H1 (cell line): ENCODE results near the gene ARL5A. TPM values are rescaled to one million over a fixed set of nuclear protein-coding genes. Genes with fewer than 3 reads are reported as not detected.

Experiments used
- CTCF ChIA-PET: fragments of 300-600 bp; sonication (Branson Sonifier 250); formaldehyde crosslinking; loops from one replicate; lab custom pipeline; 2021; ENCODE audit not compliant: partially characterized antibody; lab: Charles Lee
- POLR2A ChIA-PET: fragments of 300-600 bp; sonication (Branson Sonifier 250); formaldehyde crosslinking; loops from one replicate; lab custom pipeline; 2021; ENCODE audit warnings: inconsistent platforms; ENCODE audit not compliant: partially characterized antibody; lab: Charles Lee
- DNase-seq, 2 experiments: peaks; one replicate each; pipeline versions ENCODE4 v3.0.0 to v3.0.0-alpha.2; 2010 to 2022; ENCODE audit warnings: low spot score in 2 of 2, low read depth in 1 of 2, mixed read lengths in 1 of 2
- FAIRE-seq: peaks from 2 replicates; lab custom pipeline; 2011; peaks lifted over from hg19 to GRCh38; lab: Jason Lieb, UNC
- H2AFZ ChIP-seq: 2 replicates; pipeline ENCODE4 v1.8.1; 2012; ENCODE audit warnings: low read length, inconsistent platforms
- H2AK5ac ChIP-seq: 2 replicates; pipeline ENCODE4 v1.6.1; 2013; ENCODE audit warnings: low read depth, low read length
- H2BK120ac ChIP-seq: replicated peaks from 2 replicates; pipeline ENCODE3; 2013; ENCODE audit warnings: low read depth, low read length, inconsistent platforms
- H2BK12ac ChIP-seq: 2 replicates; pipeline ENCODE4 v1.6.1; 2013; ENCODE audit warnings: low read depth, low read length
- H2BK15ac ChIP-seq: 2 replicates; pipeline ENCODE4 v1.6.1; 2013; ENCODE audit warnings: low read length
- H2BK20ac ChIP-seq: 2 replicates; pipeline ENCODE4 v1.6.1; 2013; ENCODE audit warnings: low read length
- H2BK5ac ChIP-seq: 2 replicates; pipeline ENCODE4 v1.6.1; 2013; ENCODE audit warnings: low read depth, low read length
- H3K14ac ChIP-seq: 2 replicates; pipeline ENCODE4 v1.6.1; 2013; ENCODE audit warnings: inconsistent platforms; ENCODE audit not compliant: insufficient read length
- H3K18ac ChIP-seq: 2 replicates; pipeline ENCODE4 v1.6.1; 2013; ENCODE audit warnings: low read length; ENCODE audit errors: extremely low read depth
- H3K23ac ChIP-seq: 2 replicates; pipeline ENCODE4 v1.6.1; 2013; ENCODE audit warnings: inconsistent platforms; ENCODE audit not compliant: insufficient read length
- H3K23me2 ChIP-seq: 2 replicates; pipeline ENCODE4 v1.6.1; 2013; ENCODE audit warnings: low read depth, low read length
- H3K27ac ChIP-seq: 2 replicates; pipeline ENCODE4 v1.6.1; 2011; ENCODE audit warnings: low read depth, low read length, inconsistent platforms
- H3K27me3 ChIP-seq, 4 experiments: replicated peaks in 1 of 4; 1 replicate in 1 of 4; 2 replicates in 3 of 4; pipeline versions ENCODE4 v1.6.1 to v1.8.1; 2011 to 2013; ENCODE audit warnings: low read length in 3 of 4, mild to moderate bottlenecking in 3 of 4, inconsistent platforms in 2 of 4, mixed read lengths in 2 of 4, moderate library complexity in 1 of 4; ENCODE audit not compliant: control insufficient read depth in 3 of 4, insufficient read depth in 3 of 4; ENCODE audit errors: extremely low read depth in 1 of 4
- H3K36me3 ChIP-seq, 4 experiments: 2 replicates each; pipeline versions ENCODE4 v1.6.1 to v1.8.1; 2011 to 2013; ENCODE audit warnings: mild to moderate bottlenecking in 4 of 4, low read length in 3 of 4, moderate library complexity in 2 of 4, control low read depth in 1 of 4, inconsistent platforms in 1 of 4; ENCODE audit not compliant: insufficient read depth in 4 of 4, control insufficient read depth in 2 of 4
- H3K4ac ChIP-seq: replicated peaks from 2 replicates; pipeline ENCODE3; 2013; ENCODE audit warnings: low read length, low read depth, mixed read lengths, inconsistent platforms; ENCODE audit not compliant: insufficient read length
- H3K4me1 ChIP-seq, 4 experiments: replicated peaks in 1 of 4; 1 replicate in 1 of 4; 2 replicates in 3 of 4; pipeline versions ENCODE4 v1.6.1 to v1.8.1; 2011 to 2013; ENCODE audit warnings: low read length in 3 of 4, inconsistent platforms in 2 of 4, mixed read lengths in 1 of 4; ENCODE audit not compliant: insufficient read depth in 4 of 4, control insufficient read depth in 3 of 4
- H3K4me2 ChIP-seq, 2 experiments: 2 replicates each; pipeline versions ENCODE4 v1.6.1 to v1.8.1; 2011 to 2013; ENCODE audit warnings: low read depth in 2 of 2, low read length in 2 of 2, control low read depth in 1 of 2, inconsistent platforms in 1 of 2, mild to moderate bottlenecking in 1 of 2; ENCODE audit not compliant: insufficient read depth in 1 of 2
- H3K4me3 ChIP-seq, 4 experiments: fragments of 200-600, 300-600 bp in 1 of 4; sonication (generic), shearing (Covaris generic), sonication (Bioruptor Twin) in 1 of 4; 2 replicates each; pipeline versions ENCODE4 v1.5.1 to v1.8.1; 2011 to 2016; ENCODE audit warnings: low read length in 4 of 4, low read depth in 3 of 4, control low read depth in 2 of 4, inconsistent platforms in 2 of 4, mild to moderate bottlenecking in 2 of 4, mixed read lengths in 1 of 4, moderate library complexity in 1 of 4; ENCODE audit not compliant: insufficient read depth in 2 of 4; ENCODE audit errors: extremely low read depth in 1 of 4
- H3K56ac ChIP-seq: replicated peaks from 2 replicates; pipeline ENCODE3; 2013; ENCODE audit warnings: low read depth, mild to moderate bottlenecking, mixed read lengths, low read length, inconsistent platforms; ENCODE audit not compliant: insufficient read length
- H3K79me1 ChIP-seq: 2 replicates; pipeline ENCODE4 v1.6.1; 2013; ENCODE audit warnings: low read depth, low read length, control low read depth
- H3K79me2 ChIP-seq, 2 experiments: 2 replicates each; pipeline versions ENCODE4 v1.6.1 to v1.8.1; 2012 to 2013; ENCODE audit warnings: low read length in 2 of 2, mild to moderate bottlenecking in 2 of 2, inconsistent platforms in 1 of 2; ENCODE audit not compliant: insufficient read depth in 2 of 2, control insufficient read depth in 1 of 2
- H3K9ac ChIP-seq, 4 experiments: replicated peaks in 1 of 4; 1 replicate in 1 of 4; 2 replicates in 3 of 4; pipeline versions ENCODE4 v1.6.1 to v1.8.1; 2011 to 2013; ENCODE audit warnings: low read depth in 3 of 4, low read length in 3 of 4, control low read depth in 2 of 4, mild to moderate bottlenecking in 2 of 4, moderate library complexity in 2 of 4, inconsistent platforms in 1 of 4; ENCODE audit errors: extremely low read depth in 1 of 4
- H3K9me3 ChIP-seq, 2 experiments: 2 replicates each; pipeline versions ENCODE4 v1.6.1 to v1.8.1; 2012 to 2013; ENCODE audit warnings: mild to moderate bottlenecking in 2 of 2, moderate library complexity in 2 of 2, control low read depth in 1 of 2, inconsistent platforms in 1 of 2, low read depth in 1 of 2, low read length in 1 of 2, mixed read lengths in 1 of 2; ENCODE audit not compliant: insufficient read depth in 2 of 2
- H4K20me1 ChIP-seq, 2 experiments: replicated peaks in 1 of 2; 2 replicates each; pipeline versions ENCODE3 to v1.8.1; 2011 to 2013; ENCODE audit warnings: inconsistent platforms in 2 of 2, low read length in 2 of 2, mild to moderate bottlenecking in 1 of 2; ENCODE audit not compliant: insufficient read depth in 2 of 2, control insufficient read depth in 1 of 2
- H4K5ac ChIP-seq: 2 replicates; pipeline ENCODE4 v1.6.1; 2013; ENCODE audit warnings: low read length, low read depth, mixed read lengths, inconsistent platforms; ENCODE audit not compliant: insufficient read length
- H4K8ac ChIP-seq: 2 replicates; pipeline ENCODE4 v1.8.0; 2013; ENCODE audit warnings: mild to moderate bottlenecking, moderate library complexity, low read length, inconsistent platforms; ENCODE audit not compliant: insufficient read depth; ENCODE audit errors: extremely low read depth
- H4K91ac ChIP-seq: replicated peaks from 2 replicates; pipeline ENCODE3; 2013; ENCODE audit warnings: low read length, mixed read lengths, inconsistent platforms; ENCODE audit not compliant: insufficient read length
- GABPA ChIP-seq: IDR thresholded peaks from 2 replicates; pipeline ENCODE4 v1.6.1; 2011; ENCODE audit warnings: mild to moderate bottlenecking, low read length, moderate library complexity, borderline replicate concordance; ENCODE audit not compliant: insufficient read depth
- HDAC6 ChIP-seq: IDR thresholded peaks from one replicate; pipeline ENCODE4 v1.7.1; 2012; ENCODE audit warnings: low read depth, mild to moderate bottlenecking, inconsistent platforms, low read length, moderate library complexity
- JUN ChIP-seq: IDR thresholded peaks from 2 replicates; pipeline ENCODE4 v1.6.1; 2011; ENCODE audit warnings: low read depth, mild to moderate bottlenecking, improper control_type of control experiment, low read length
- POLR2AphosphoS5 ChIP-seq: IDR thresholded peaks from 2 replicates; pipeline ENCODE4 v1.6.1; 2011; ENCODE audit warnings: low read depth, low read length
- RAD21 ChIP-seq, 2 experiments: IDR thresholded peaks in 1 of 2; conservative IDR thresholded peaks in 1 of 2; 2 replicates each; pipeline ENCODE4 v1.6.1; 2011; ENCODE audit warnings: low read depth in 2 of 2, low read length in 2 of 2, improper control_type of control experiment in 1 of 2, inconsistent platforms in 1 of 2, mild to moderate bottlenecking in 1 of 2, moderate library complexity in 1 of 2
- RXRA ChIP-seq: IDR thresholded peaks from 2 replicates; pipeline ENCODE4 v1.6.1; 2011; ENCODE audit warnings: low read depth, mild to moderate bottlenecking, low read length, moderate library complexity; ENCODE audit not compliant: insufficient read depth
- SIRT6 ChIP-seq: IDR thresholded peaks from one replicate; pipeline ENCODE4 v1.7.1; 2012; ENCODE audit warnings: low read length, inconsistent platforms
- SP2 ChIP-seq: IDR thresholded peaks from 2 replicates; pipeline ENCODE4 v1.6.1; 2012; ENCODE audit warnings: mild to moderate bottlenecking, low read length, inconsistent platforms
- WGBS, 2 experiments: shearing (Covaris generic) in 1 of 2; methylation state at CpG; one replicate each; pipeline versions ENCODE4 v1.1.6 to v1.1.7; 2013 to 2015; ENCODE audit warnings: low lambda C conversion rate in 2 of 2, mixed read lengths in 2 of 2, inconsistent platforms in 1 of 2, low coverage in 1 of 2, missing lambda C conversion rate in 1 of 2; ENCODE audit not compliant: insufficient replicate concordance in 2 of 2, insufficient coverage in 1 of 2, insufficient read length in 1 of 2; ENCODE audit errors: extremely low coverage in 1 of 2, missing lambda C conversion rate in 1 of 2; 5-methylcytosine and 5-hydroxymethylcytosine counted together
- polyA plus RNA-seq, 7 experiments: library from polyadenylated mRNA; depleted of rRNA in 3 of 7; stranded (reverse) in 5 of 7; unstranded in 2 of 7; fragments of >200 nt in 5 of 7; fragments of 200-250 nt in 2 of 7; gene quantifications; 1 replicate in 5 of 7; 2 replicates in 1 of 7; 4 replicates in 1 of 7; pipeline versions ENCODE4 v1.2.1 to v1.2.3, GENCODE V29; 2011 to 2013; ENCODE audit warnings: missing spikeins in 2 of 7, mixed read lengths in 2 of 7
- total RNA-seq: library from RNA; stranded (reverse); fragmentation: NEBNext Ultra II Directional; extraction: Animal tissue kit (Norgen Biotek cat#: 25700); gene quantifications from 2 replicates; pipeline ENCODE4 v1.2.1, GENCODE V29; 2021
- TF ChIP-seq, protein P1 (sequence below), 3 experiments: IDR thresholded peaks; 1 replicate in 2 of 3; 2 replicates in 1 of 3; pipeline versions ENCODE4 v1.5.1 to v1.6.1; 2011; ENCODE audit warnings: low read length in 3 of 3, mild to moderate bottlenecking in 3 of 3, inconsistent platforms in 2 of 3, low read depth in 1 of 3, moderate library complexity in 1 of 3; ENCODE audit not compliant: insufficient read depth in 1 of 3; ENCODE audit errors: control extremely low read depth in 1 of 3

Gene ARL5A
- total and polyA plus RNA-seq, 2 of the 8 experiments (the other 6 are each of a cell fraction or from before 2014, with no cell fraction given) = 12.6 to 86.3 TPM

DNA sequence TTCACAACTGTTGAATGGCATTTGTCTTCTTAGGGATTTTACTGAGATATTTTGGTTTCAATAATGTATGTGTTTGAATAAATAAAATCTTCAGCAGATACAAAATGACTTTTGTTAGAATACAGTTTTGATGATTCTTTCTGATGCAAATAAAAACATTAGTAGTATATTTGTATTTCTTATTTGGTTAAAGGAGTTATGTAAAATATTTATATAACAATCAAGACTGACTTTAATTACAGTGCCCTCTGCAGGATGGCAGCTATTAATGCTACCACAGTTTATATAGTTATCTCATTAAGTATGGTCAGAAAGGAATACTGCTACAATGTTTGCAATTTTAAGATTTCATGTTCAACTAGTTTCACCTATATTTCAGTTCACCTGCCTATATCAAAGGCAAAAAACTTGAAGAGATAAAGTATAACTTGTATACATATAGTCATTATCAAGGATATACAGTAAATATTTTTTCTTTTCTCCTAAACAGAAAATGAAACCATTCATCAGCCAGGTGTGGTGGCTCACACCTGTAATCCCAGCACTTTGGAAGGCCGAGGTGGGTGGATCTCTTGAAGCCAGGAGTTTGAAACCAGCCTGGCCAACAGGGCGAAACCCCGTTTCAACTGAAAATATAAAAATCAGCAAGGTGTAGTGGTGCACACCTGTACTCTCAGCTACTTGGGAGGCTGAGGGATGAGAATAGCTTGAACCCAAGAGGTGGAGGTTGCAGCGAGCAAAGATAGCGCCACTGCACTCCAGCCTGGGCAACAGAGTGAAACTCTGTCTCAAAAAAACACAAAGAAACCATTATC is 19.8 kb downstream of the ARL5A start:
- H3K27ac ChIP-seq = no peak overlapping the region
- TF ChIP-seq SP2 (no peak), GABPA (no peak), RXRA (no peak), SIRT6 (no peak), RAD21 (IDR thresholded peaks at IDR 0.05 in 1 of 2, conservative IDR thresholded peaks at IDR 0.05 in 1 of 2; ENCODE audit: low read depth in 2 of 2, low read length in 2 of 2) (0 out of 4 replicates have a peak, but pooled peaks of 1 of the 2 experiments have one; percentile 11), JUN (no peak), HDAC6 (no peak), POLR2AphosphoS5 (no peak)
- TF ChIP-seq, protein P1, sequence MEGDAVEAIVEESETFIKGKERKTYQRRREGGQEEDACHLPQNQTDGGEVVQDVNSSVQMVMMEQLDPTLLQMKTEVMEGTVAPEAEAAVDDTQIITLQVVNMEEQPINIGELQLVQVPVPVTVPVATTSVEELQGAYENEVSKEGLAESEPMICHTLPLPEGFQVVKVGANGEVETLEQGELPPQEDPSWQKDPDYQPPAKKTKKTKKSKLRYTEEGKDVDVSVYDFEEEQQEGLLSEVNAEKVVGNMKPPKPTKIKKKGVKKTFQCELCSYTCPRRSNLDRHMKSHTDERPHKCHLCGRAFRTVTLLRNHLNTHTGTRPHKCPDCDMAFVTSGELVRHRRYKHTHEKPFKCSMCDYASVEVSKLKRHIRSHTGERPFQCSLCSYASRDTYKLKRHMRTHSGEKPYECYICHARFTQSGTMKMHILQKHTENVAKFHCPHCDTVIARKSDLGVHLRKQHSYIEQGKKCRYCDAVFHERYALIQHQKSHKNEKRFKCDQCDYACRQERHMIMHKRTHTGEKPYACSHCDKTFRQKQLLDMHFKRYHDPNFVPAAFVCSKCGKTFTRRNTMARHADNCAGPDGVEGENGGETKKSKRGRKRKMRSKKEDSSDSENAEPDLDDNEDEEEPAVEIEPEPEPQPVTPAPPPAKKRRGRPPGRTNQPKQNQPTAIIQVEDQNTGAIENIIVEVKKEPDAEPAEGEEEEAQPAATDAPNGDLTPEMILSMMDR (IDR thresholded peaks at IDR 0.05; ENCODE audit: control extremely low read depth in 1 of 3, insufficient read depth in 1 of 3, low read depth in 1 of 3, low read length in 3 of 3) = peak in 1 of 3 experiments; percentile 15; a peak in 2 of 4 replicates

More for the DNA sequence above, 19.8 kb downstream of the ARL5A start:
- no peak overlapping the region for H3K23ac ChIP-seq
- CTCF ChIA-PET = interaction anchor here (0.6 to 3.5 kb wide), 11 partner anchors 9 to 216 kb away, joined by 3 to 22 read pairs (median 5); no protein-coding TSS in a partner anchor
- peaks cover 3% of the 10 kb centered on the region for H3K23me2 ChIP-seq
- H2AFZ ChIP-seq = no peak overlapping the region
- no peak overlapping the region for H2BK5ac ChIP-seq
- H3K4ac ChIP-seq = no peak overlapping the region
- 91% methylated on average over 5 of the region's 5 CpGs; no CpG with 5 or more reads in 1 of the 2 experiments for WGBS, 2 experiments
- no peak overlapping the region for H3K4me2 ChIP-seq
- H3K27me3 ChIP-seq = no peaks in the 10 kb centered on the region
- H4K5ac ChIP-seq = no peak overlapping the region
- no peaks in the 10 kb centered on the region for H3K79me2 ChIP-seq
- H2BK15ac ChIP-seq = no peak overlapping the region
- no peak overlapping the region for H2BK12ac ChIP-seq
- H3K9ac ChIP-seq = no peak overlapping the region
- H2BK20ac ChIP-seq = no peak overlapping the region
- H4K8ac ChIP-seq = no peak overlapping the region
- H3K14ac ChIP-seq = no peak overlapping the region
- POLR2A ChIA-PET = interaction anchor here (0.6 kb wide), 1 partner anchor 85 kb away, joined by 3 read pairs; no protein-coding TSS in a partner anchor
- DNase-seq = no peak
- no peak overlapping the region for H3K18ac ChIP-seq
- H2AK5ac ChIP-seq = no peak overlapping the region
- H3K36me3 ChIP-seq = peaks cover 4 to 70% (median 25%) of the 10 kb centered on the region in 4 experiments; a peak in 7 of 8 replicates
- no peaks in the 10 kb centered on the region for H3K79me1 ChIP-seq
- H3K4me3 ChIP-seq = no peak overlapping the region
- no peaks in the 10 kb centered on the region for H4K20me1 ChIP-seq
- H3K56ac ChIP-seq = no peak overlapping the region
- no peak for FAIRE-seq
- H3K9me3 ChIP-seq = no peaks in the 10 kb centered on the region
- H2BK120ac ChIP-seq = no peak overlapping the region
- no peaks in the 10 kb centered on the region for H3K4me1 ChIP-seq
- H4K91ac ChIP-seq = no peak overlapping the region
